HG02623 (cell line): ENCODE data around the gene ALPK3.

Source experiments
- ATAC-seq: cut with Tn5 transposase; IDR thresholded peaks from one replicate; pipeline ENCODE4 v1.9.1; 2021; ENCODE audit warnings: moderate library complexity; ENCODE audit not compliant: unreplicated experiment

The ALPK3 gene

GRCh38 chr15:84798436-84798946, 18.7 kb upstream of the ALPK3 start:
- no peak for ATAC-seq

DNA sequence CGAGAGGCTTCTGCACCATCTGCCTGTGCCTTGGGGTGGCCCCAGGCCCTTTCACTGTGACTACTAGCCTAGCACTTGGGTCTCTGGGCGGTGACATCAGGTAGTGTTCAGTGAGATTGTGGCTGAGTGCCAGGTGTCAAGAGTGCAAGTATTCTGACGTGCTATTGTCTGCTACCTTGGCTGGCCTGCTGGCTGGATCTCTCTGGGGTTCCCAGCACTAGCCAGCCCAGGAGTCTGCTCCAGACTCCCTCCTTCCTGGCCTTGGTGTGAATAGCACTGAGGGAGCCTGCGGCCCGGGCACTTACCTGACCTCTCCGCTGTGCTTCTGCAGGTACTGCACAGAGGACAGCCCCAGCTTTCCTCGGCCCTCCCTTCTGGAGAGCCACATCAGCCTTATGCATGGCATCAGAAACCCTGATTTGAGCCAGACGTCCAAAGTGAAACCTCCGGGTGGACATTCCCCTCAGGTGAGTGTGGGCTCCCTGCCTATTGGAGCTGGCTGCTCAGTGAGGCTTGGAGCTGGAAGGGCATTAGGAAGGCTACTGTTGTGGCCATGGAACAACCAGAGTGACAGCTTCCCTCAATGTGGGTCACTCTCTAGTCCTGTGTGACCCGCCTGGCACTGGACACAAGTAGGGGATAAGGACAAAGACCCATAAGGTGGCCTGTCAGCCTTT, 17.5 kb upstream of the ALPK3 start:
- ATAC-seq, result no peak

DNA sequence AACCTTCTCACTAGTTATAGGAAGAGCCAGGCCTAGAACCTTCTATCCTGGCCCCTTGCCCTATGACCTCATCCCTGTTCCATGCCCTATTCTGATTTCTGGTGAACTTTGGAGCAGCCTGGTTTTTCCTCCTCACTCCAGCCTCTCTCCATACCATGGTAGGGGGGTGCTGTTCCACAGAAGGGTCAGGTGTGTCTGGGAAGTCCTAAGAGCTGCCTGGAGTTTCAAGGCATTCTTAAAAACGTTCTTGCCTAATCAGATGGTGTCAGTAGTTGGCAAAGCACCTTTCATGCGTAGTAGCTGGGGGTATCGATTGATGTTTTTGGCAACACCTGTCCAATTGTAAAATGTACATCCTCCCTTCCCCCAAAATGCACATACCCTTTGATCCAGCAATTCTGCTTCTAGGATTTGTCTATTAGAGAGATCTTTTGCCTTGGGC, 16.8 kb upstream of the ALPK3 start:
- no peak for ATAC-seq

DNA sequence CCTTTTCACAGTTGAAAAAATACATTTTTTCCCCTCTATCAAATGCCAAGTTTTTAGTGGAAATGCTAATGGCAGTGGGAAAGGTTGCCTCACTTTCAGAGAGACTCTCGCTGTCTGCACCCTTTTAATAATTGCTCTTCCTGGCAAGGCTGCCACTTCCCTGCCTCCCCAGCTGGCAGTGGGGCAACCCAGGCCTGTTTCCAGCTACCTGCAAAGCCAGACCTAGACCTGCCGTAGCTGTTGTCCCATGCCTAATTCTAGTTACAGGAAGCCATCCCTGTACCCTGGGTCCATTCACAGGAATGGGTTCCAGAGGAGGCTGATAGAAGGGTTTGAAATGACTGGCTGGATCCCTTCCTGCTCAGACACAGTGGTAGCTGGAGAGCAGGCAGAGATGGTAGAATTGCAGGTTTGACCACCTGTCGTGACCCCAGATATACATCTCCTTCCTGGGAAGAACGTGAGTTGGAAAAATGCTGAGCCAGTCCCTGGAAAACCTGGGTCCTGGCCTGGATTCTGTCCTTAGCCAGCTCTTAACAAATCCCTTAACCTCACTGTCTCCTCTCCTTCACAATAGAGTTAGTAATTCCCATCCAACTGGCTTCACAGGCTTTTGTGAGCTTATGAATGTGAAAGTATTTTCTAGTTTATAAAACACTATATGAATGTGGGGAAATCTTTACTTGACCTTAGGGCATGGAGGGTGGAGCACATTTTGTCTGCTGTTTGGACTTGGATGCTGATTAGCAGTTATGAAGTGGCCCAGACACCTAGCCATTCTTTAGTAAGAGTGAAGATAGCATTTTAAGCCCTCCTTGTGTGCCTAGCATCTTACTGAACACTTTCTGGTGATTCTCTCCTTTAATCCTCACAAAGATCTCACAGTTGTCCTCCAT, 12.9 kb upstream of the ALPK3 start:
- ATAC-seq, result no peak

- ATAC-seq, result no peak
Measured at GRCh38 chr15:84805221-84805620, 11.9 kb upstream of the ALPK3 start.

DNA sequence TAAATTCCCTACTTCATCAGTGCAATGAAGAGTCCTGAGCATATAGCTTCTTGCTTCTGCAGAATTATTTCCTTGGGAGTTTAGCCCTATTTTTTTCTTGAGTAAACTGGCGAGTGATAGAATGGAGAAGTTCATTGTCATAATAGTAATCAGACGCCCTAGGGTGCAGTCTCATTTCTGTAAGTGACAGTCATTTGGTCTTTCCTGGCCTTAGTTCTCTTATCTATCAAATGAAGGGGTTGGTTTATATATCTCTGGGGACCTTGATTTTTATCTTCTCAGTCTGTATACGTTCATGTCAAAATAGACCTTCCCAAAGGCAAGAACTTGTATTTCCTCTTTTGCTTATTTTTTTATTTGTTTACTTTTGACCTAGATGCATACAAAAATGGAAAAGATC, 9.9 kb upstream of the ALPK3 start:
- ATAC-seq, result no peak

DNA sequence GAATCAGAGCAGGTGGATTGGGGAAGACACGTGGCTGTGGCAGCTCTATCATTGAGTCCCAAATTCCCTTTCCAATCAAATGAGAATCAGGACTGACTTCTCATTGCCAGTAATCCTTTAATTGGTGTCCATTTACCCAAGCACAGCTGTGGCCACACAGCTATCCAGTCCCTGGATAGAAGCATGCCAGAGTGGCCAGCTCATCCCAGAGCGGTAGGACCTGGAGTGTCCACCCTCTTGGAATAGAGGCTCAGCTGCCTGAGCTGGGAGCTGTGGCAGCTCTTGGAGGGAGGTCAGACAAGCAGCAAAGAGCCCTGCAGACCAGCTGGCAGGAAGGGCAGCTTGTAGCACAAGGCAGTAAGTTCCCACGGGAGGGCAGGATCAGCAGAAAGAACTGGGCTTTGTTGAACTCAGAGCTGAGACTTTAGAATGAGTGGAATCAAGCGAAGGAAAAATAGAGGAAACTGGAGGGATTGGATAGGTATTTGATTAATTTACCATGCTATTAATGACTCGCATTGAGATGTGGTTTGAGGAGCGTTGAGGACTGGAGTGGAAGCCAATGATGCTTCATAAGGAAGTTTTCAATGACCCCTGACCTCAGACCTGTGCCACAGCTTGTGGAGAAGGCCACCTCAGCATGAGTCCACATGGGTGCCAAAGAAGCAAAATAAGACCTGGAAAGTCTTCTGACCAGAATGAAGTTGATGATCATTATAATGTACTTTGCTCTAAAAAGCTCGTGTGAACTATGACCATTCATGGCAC, 6.9 kb upstream of the ALPK3 start:
- no peak for ATAC-seq

GRCh38 chr15:84811151-84811550, 6.0 kb upstream of the ALPK3 start:
- ATAC-seq, result no peak

- no peak for ATAC-seq
Measured at GRCh38 chr15:84811828-84812227, 5.3 kb upstream of the ALPK3 start.

GRCh38 chr15:84812842-84813241, 4.3 kb upstream of the ALPK3 start:
- ATAC-seq, result no peak

DNA sequence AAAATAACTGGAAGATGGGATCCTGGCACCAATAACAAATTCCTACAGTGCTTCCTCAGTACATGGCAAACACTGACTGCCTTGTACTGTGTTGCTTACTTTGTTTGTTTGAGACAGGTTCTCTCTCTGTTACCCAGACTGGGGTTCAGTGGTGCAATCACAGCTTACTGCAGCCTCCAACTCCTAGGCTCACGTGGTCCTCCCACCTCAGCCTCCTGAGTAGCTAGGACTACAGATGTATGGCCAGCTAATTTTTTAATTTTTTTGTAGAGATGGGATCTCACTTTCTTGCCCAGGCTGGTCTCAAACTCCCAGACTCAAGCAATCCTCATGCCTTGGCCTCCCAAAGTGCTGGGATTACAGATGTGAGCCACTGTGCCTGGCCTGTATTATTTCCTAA, 3.7 kb upstream of the ALPK3 start:
- ATAC-seq, result no peak

- no peak for ATAC-seq
Measured at GRCh38 chr15:84813931-84814330, 3.2 kb upstream of the ALPK3 start.

DNA sequence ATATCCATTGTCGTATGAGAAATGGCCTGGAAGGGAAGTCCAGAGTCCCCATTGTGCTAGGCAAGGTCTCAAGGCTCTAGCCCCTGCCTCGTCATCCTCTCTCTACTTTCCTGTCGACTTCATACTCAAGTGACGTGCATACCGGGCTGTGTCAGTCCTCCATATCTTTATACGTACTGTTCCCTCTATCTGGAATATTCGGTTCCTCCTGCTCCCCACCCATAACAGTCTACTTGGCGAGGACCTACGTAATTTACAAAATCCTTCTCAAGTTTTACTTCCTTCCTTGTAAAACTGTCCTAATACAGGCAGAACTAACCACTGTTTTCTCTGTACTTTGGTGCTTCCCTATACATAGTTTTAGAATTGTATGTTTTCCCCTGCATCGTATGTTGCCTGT, 2.2 kb upstream of the ALPK3 start:
- no peak for ATAC-seq

DNA sequence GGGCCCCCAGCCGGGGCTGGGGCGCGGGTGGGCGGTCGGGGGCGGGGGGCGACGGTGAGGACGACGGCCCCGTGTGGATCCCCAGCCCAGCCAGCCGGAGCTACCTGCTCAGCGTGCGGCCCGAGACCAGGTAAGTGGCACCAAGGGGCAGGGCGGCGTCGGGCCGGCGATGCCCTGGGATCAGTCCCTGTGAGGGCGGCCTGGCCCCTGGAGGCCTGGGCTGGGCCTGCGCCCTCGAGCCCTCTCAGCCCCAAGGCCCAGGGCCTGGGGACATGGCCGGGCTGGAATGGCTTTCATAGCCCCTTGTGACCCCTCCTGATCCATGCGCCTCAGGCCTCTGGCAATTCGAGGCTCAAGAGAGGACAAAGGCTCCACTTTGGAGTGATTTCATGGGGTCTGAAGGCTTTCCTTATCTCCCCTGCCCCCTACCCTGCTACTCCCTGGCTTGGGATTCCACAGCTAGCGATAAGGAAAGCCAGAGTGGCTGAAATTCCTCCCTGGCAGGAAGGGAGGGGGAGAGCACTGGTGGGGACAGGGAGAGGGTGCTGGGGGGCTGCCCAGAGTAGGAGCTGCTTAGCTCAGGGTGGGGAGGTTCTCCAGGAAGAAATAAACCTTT, 418 bp downstream of the ALPK3 start:
- no peak for ATAC-seq

DNA sequence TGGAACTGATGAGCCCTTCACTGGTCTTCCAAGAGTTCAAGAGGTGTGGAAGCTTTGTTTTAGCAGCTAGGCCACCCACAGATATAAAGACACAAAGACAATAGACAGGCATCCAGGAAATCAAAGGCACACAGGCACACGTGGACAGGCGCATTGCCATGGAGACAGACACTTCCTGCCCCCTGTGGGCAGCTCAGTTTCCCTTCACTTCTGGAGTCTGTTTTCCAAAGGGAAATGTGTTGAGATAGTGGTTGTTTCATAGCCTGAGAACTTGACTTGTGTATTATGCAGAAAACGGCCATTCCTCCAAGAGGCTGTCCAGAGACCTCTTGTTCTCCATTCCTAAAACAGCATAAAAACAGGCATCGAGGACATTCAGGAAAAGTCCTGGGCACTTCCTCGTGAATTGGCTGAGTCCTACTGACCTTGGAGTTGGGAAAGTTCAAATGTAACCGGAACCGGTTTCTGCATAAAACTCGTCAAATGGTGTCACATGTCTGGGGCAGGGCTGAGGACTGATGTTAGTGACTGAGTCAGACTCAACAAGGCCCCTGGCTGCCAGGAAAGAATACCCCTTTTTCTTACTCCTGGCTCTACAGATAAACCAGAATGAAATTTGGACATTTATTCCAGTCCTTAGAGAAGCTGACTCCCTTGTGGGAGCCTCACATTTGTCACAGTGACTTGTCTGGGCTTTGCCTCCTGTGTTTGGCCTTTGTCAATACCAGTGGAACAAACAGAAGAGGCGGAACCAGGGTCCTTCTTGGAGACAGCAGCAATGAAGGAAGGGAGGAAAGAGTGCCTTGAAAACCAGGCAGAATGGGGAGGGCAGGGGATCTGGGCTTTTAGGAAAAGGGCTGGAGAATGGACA, 1.3 kb downstream of the ALPK3 start:
- ATAC-seq, result no peak

- no peak for ATAC-seq
Measured at GRCh38 chr15:84819291-84819768, 2.2 kb downstream of the ALPK3 start.

DNA sequence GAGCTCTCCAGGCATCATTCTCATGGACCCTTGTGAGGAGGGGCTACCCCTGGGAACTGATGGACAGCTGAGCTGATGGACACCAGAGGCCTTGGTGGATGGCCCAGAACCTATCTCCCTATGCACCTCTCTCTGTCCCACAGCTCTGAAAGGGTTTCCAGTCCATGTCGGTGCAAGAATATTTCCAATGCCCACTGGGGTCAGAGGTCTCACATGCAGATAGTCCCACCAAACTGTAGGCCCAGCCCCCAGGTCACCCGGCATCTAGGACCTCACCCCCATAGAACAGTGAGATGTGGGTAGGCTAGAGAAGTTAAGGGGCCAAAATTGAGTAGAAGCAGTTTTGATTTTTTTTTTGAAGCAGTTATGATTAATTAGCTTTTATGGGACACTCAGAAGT, 2.6 kb downstream of the ALPK3 start:
- ATAC-seq, result no peak

- ATAC-seq, result no peak
Measured at GRCh38 chr15:84821501-84822021, 4.4 kb downstream of the ALPK3 start.

GRCh38 chr15:84822653-84823281, 5.6 kb downstream of the ALPK3 start:
- ATAC-seq, result no peak
